ENCODE data around the gene EPS8L3.

DNA sequence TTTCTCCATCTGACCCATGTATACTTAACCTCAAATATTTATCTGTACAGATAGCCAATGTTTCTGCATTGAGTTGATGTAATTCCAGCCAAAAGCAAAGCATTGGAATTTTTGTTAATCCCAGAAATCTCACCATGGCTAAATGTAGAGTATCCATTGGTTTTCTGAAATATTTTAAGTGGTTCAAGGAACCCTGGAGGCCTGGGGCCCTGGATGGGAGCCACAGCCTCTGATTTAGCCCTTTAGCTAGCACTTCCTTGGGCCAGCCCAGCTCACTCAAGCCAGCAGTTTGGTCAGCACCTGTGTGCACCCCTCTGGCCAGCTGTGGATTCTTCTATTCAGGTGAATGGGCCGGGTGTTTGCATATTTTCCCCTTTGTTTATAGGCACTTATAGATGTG lies 18.8 kb upstream of the EPS8L3 start:
- TF ChIP-seq CTCF (IDR thresholded peaks at IDR 0.05) (no peak), POLR2A (IDR thresholded peaks at IDR 0.05) (no peak)

Measured in heart left ventricle (tissue), 13 donors.